Kidney epithelial cell (primary cell): ENCODE data around the gene NAPEPLD. TPM values are rescaled to one million over a fixed set of nuclear protein-coding genes. Genes with fewer than 3 reads are reported as not detected.

Source experiments
- DNase-seq: peaks from one replicate; pipeline ENCODE4 v3.0.0-alpha.2; 2010; ENCODE audit warnings: low read depth
- H3K27me3 ChIP-seq: 2 replicates; pipeline ENCODE4 v1.6.0; 2011; ENCODE audit warnings: low read length; ENCODE audit not compliant: control insufficient read depth, insufficient read depth
- H3K36me3 ChIP-seq: 2 replicates; pipeline ENCODE4 v1.5.1; 2011; ENCODE audit warnings: low read length; ENCODE audit not compliant: control insufficient read depth, insufficient read depth
- H3K4me3 ChIP-seq: 2 replicates; pipeline ENCODE4 v1.5.1; 2011; ENCODE audit warnings: low read depth, mild to moderate bottlenecking, control low read depth, low read length
- total RNA-seq: library from RNA; depleted of rRNA; stranded (reverse); fragments of >200 nt; gene quantifications from 2 replicates; pipeline ENCODE4 v1.2.3, GENCODE V29; 2015
- TF ChIP-seq, protein P1 (sequence below): IDR thresholded peaks from 2 replicates; pipeline ENCODE4 v1.5.1; 2011; ENCODE audit warnings: mild to moderate bottlenecking, moderate library complexity, low read length, control low read depth, inconsistent platforms; ENCODE audit not compliant: insufficient read depth, poor library complexity, severe bottlenecking

The NAPEPLD gene
- total RNA-seq, 1 donor from 2014 or later, result 9.6 TPM

DNA sequence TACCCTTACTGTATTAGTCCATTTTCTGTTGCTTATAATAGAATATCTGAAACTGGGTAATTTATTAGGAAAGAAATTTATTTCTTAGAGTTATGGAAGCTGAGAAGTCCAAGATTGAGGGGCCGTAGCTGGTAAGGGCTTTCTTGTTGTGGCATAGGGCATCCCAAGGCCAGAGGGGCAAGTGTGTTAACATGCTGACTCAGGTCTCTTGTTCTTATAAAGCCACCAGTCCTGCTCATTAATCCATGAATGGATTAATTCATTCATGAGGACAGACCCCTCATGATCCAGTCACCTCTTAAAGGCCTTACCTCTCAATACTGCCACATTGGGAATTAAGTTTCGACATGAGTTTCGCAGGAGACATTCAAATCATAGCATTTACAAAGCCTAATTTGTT, 71.6 kb downstream of the NAPEPLD start:
- TF ChIP-seq, protein P1, sequence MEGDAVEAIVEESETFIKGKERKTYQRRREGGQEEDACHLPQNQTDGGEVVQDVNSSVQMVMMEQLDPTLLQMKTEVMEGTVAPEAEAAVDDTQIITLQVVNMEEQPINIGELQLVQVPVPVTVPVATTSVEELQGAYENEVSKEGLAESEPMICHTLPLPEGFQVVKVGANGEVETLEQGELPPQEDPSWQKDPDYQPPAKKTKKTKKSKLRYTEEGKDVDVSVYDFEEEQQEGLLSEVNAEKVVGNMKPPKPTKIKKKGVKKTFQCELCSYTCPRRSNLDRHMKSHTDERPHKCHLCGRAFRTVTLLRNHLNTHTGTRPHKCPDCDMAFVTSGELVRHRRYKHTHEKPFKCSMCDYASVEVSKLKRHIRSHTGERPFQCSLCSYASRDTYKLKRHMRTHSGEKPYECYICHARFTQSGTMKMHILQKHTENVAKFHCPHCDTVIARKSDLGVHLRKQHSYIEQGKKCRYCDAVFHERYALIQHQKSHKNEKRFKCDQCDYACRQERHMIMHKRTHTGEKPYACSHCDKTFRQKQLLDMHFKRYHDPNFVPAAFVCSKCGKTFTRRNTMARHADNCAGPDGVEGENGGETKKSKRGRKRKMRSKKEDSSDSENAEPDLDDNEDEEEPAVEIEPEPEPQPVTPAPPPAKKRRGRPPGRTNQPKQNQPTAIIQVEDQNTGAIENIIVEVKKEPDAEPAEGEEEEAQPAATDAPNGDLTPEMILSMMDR, result no peak
- H3K27me3 ChIP-seq, result no peaks in the 10 kb centered on the region
- no peak overlapping the region for H3K4me3 ChIP-seq
- DNase-seq, result no peak
- H3K36me3 ChIP-seq, result no peaks in the 10 kb centered on the region

DNA sequence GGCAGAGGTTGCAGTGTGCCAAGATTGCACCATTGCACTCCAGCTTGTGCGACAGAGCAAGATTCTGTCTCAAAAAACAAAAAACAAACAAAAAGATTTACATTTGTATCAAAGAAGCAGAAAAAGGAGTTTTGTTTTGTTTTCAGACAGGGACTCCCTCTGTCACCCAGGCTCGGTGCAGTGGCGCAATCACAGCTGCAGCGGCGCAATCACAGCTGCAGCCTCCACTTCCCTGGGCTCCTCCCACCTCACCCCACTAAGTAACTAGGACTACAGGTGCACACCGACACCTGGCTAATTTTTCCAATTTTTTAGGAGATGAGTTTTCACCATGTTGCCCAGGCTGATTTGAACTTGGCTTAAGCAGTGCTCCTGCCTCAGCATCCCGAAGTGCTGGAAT, 72.1 kb downstream of the NAPEPLD start:
- no peak for DNase-seq
- TF ChIP-seq, protein P1, result no peak
- H3K36me3 ChIP-seq, result no peaks in the 10 kb centered on the region
- no peaks in the 10 kb centered on the region for H3K27me3 ChIP-seq
- no peak overlapping the region for H3K4me3 ChIP-seq

DNA sequence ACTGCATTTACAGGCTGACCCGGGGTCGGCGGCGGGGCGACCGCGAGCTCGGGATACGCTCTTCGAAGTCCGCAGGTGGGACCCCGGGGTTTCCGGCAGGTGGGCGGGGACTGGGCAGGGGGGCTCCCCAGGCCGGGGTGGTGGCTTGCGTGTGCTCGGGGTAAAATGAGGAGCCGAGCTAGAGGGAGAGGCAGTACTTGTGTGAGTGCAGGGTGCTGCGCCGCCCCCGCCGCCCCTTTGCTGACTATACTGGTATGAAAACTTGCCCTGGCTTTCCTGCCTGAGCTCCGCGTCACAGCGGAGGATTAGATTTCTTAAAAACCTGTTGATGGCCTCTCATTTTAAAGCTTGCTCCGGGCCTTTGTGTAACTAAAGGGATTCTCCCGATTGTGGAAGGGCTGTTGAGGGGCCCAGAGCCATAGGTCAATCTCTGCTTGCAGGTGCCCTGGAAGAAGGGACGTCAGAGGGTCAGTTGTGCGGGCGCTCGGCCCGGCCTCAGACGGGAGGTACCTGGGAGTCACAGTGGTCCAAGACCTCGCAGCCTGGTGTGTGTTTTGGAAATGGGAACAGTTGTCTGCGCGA, 73.5 kb downstream of the NAPEPLD start:
- DNase-seq, result peak; percentile 12
- TF ChIP-seq, protein P1, result no peak
- H3K27me3 ChIP-seq, result no peaks in the 10 kb centered on the region

DNA sequence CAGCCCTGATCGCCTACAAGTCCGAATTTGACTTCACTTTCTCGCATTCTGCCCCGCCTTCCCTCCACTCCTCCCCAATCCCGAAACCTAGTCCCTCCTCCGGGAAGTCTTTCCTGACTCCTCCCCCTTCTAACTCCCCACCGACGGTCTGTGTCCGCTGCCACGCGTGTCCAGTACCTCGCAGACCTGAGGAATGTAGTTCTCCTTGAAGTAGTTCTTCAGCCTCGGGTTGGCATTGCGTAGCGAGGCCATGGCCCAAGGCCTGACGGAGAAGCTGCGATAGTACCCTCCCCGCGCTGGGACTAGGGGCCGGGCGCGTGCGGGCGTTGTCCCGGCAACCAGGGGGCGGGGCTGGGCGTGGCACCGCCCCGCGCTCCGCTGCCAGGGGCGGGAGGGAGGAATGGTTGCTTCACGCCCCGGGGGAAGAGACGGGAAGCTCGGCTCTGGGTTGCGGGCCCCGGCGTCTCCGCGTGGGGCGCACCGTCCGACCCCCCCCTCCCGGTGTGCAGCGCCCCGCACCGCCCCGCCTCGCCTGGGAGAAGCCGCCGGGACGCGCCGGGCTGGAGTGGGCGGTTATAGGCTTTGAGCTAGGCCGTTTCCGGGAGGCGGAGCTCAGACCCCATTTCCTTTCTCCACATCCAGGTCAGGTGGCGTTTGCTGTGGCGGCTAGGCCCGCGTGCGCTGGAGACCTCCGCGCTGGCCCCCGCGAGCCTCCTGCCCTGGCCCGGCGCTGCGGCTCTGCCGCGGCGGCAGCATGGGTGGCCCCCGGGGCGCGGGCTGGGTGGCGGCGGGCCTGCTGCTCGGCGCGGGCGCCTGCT, 74.2 kb downstream of the NAPEPLD start, which contains the start of the genes ARMC10 and FBXL13:
TSS of gene ARMC10 (plus strand) at position 622 of the 818 bp plus-strand sequence. CDS start at position 755, 133 bp downstream.
TSS of gene FBXL13 (minus strand) at position 278 of the 818 bp plus-strand sequence.
- peak within 1 kb of the TSS; percentile 92 for H3K4me3 ChIP-seq
- no peaks in the 10 kb centered on the region for H3K36me3 ChIP-seq
- peak; percentile 67 for DNase-seq
- TF ChIP-seq, protein P1, result no peak
- no peaks in the 10 kb centered on the region for H3K27me3 ChIP-seq

More for the DNA sequence above, 73.5 kb downstream of the NAPEPLD start:
- peak overlapping the region; percentile 92 for H3K4me3 ChIP-seq
- no peaks in the 10 kb centered on the region for H3K36me3 ChIP-seq

DNA sequence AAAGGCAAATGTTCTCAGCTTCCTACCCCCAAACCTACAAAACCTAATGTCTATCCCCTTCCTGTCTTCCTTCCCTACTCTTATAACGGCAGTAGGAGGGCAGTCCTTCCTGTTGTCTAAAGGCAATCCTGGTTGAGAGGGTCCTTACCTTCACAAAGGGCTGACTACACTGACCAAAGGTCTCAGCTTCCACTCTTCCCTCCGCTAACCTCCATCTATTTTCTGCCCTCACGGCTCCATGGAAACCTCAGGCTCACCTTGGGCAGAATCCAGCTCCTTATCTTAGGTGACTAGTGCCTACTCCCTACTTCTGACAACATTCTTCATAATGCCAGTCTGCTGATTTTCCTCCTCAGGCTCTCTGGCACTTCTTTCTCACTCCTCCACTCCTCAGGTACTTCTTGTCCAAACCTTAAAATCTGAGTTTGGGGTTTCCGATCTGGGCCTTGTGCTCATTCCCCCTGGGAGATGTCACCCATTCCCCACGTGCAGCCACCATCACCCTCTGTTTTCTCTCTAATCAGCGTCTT, 74.8 kb downstream of the NAPEPLD start:
- no peaks in the 10 kb centered on the region for H3K36me3 ChIP-seq
- peak overlapping the region; percentile 92 for H3K4me3 ChIP-seq
- TF ChIP-seq, protein P1, result no peak
- H3K27me3 ChIP-seq, result no peaks in the 10 kb centered on the region
- no peak for DNase-seq
